ENCODE measurements around the gene LRP3. TPM values are rescaled to one million over a fixed set of nuclear protein-coding genes. Genes with fewer than 3 reads are reported as not detected.

LRP3 gene
- total RNA-seq, 1 experiment from 2014 or later, result 29.0 TPM

DNA sequence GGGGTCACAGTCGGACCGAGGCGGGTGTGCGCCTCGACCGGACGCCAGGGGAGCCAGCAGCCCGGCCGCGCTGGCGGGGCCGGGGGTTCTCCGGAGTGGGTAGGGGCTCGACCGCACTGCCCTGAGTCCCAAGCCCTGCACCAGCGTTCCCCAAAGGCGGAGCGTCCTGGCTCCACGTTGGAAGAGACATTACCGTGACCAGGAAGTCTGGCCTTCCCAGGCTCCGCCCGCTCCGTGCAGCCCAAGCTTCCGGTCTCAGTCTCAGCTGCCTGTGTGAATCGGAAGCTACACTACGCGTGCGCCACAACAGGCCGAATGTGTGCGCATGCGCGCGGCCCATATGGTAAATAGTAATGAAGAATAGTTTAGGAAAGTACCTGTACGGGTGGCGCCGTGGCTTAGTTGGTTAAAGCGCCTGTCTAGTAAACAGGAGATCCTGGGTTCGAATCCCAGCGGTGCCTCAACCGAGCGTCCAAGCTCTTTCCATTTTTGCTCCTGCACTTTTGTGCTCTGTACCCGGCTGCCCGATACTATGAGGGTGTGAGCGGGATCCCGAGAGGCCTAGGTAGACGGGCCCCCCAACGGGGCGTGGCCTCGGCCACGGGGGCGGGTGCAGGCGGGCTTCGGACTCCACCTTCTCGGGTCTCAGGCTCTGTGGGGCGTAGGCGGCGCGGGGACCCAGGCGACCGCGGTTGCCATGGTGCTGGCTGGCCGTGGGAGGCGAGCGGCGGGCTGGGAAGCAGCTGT is 17.3 kb upstream of the LRP3 start (continued):
- TF ChIP-seq CEBPB (IDR thresholded peaks at IDR 0.05; ENCODE audit: low read depth), result no peak
- peak; percentile 70; the same call in 1 of the 2 replicates for TF ChIP-seq ZFX (IDR thresholded peaks at IDR 0.05)
- TF ChIP-seq FOSL1 (IDR thresholded peaks at IDR 0.05; ENCODE audit: low read depth), result no peak
- no peak for TF ChIP-seq ZNF274 (IDR thresholded peaks at IDR 0.05; ENCODE audit: low read depth, low read length)
- TF ChIP-seq ELF1 (IDR thresholded peaks at IDR 0.05; ENCODE audit: borderline replicate concordance, low read depth), result peak; percentile 82

DNA sequence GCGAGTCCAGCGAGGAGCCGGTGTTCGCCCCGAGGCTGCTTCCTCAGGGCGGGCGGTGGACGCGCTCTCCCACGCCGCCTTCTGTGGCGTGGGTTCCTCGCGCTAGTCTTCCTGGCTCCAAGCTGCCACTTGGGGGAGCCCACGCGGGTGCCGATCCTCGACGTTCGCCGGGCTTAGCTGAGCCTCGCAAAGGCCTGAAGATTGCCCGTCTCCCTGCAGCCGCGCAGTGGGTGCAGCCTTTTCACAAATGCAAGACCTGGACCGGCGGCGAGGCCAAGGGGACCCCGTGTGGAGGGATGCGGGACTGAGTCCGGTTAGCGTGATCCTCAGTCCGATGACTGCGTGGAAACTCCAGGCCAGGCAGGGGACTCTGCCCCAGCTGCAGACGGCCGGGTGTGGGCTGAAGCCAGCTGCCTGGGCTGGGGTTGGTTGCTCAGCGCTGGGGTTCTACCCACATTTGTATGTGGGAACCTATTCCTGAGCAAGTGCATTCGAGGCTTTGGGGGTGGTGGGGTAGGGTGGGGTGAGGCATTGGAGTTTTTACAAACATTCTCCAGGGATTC is 16.6 kb upstream of the LRP3 start:
- Histone ChIP-seq H3K79me2 (ENCODE audit: insufficient read depth, low read length) (0 out of 2 replicates have a peak, but pooled peaks cover 3% of the 10 kb centered on the region), H3K36me3 (ENCODE audit: control insufficient read depth in 1 of 2, insufficient read depth in 2 of 2, low read length in 2 of 2) (no peaks in the 10 kb centered on the region), H3K9me3 (ENCODE audit: control insufficient read depth in 1 of 2, insufficient read depth in 1 of 2, low read depth in 1 of 2, low read length in 2 of 2) (no peaks in the 10 kb centered on the region), H3K4me3 (replicated peaks in 1 of 2; ENCODE audit: low read depth in 1 of 2, low read length in 2 of 2) (peak overlapping the region; percentile 42 to 54), H3K27ac (ENCODE audit: low read depth, low read length) (peak overlapping the region; percentile 73), H3K9me2 (ENCODE audit: insufficient read depth) (no peaks in the 10 kb centered on the region), H3K4me2 (ENCODE audit: low read length) (peak overlapping the region; percentile 89), H4K20me1 (ENCODE audit: insufficient read depth) (no peaks in the 10 kb centered on the region), H3K4me1 (ENCODE audit: control insufficient read depth in 1 of 2, insufficient read depth in 2 of 2, low read length in 2 of 2) (peaks cover 16 to 25% of the 10 kb centered on the region in 2 experiments), H2AFZ (ENCODE audit: low read depth, low read length, poor library complexity, severe bottlenecking) (peak overlapping the region; percentile 30), H3K27me3 (ENCODE audit: insufficient read depth, low read length) (no peaks in the 10 kb centered on the region), H3K9ac (ENCODE audit: low read length) (peak overlapping the region; percentile 40)
- intact Hi-C loops (cut with micrococcal nuclease), result loop anchor here (2.0 to 10.0 kb wide), 3 partner anchors 33 to 1177 kb away; partner anchors contain the start of genes CEP89 and FAAP24
- no peak for DNase-seq (ENCODE audit: low read depth, low spot score)
- ATAC-seq, result peak; percentile 34
- ChIA-PET RAD21 (ENCODE audit: low non-redundant PET in 1 of 2, low total read pairs in 2 of 2, uncharacterized antibody in 2 of 2, unreplicated experiment in 2 of 2) (no interaction called here), CTCF (interaction anchor here (1.0 to 1.2 kb wide), 5 partner anchors 10 to 53 kb away, joined by 3 to 5 read pairs (median 3); no protein-coding TSS in a partner anchor), POLR2A (interaction anchor here (1.0 to 1.2 kb wide), 3 partner anchors 10 to 196 kb away, joined by 3 to 5 read pairs (median 3); partner anchors contain the start of gene CEBPG)
- TF ChIP-seq, protein P1, sequence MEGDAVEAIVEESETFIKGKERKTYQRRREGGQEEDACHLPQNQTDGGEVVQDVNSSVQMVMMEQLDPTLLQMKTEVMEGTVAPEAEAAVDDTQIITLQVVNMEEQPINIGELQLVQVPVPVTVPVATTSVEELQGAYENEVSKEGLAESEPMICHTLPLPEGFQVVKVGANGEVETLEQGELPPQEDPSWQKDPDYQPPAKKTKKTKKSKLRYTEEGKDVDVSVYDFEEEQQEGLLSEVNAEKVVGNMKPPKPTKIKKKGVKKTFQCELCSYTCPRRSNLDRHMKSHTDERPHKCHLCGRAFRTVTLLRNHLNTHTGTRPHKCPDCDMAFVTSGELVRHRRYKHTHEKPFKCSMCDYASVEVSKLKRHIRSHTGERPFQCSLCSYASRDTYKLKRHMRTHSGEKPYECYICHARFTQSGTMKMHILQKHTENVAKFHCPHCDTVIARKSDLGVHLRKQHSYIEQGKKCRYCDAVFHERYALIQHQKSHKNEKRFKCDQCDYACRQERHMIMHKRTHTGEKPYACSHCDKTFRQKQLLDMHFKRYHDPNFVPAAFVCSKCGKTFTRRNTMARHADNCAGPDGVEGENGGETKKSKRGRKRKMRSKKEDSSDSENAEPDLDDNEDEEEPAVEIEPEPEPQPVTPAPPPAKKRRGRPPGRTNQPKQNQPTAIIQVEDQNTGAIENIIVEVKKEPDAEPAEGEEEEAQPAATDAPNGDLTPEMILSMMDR (IDR thresholded peaks at IDR 0.05 in 2 of 3, conservative IDR thresholded peaks at IDR 0.05 in 1 of 3; ENCODE audit: borderline replicate concordance in 1 of 3, insufficient read depth in 1 of 3, low read depth in 2 of 3, low read length in 2 of 3), result peak in 2 of 3 experiments; percentile 27 to 36; a peak in 3 of 6 replicates
- TF ChIP-seq, protein P2, sequence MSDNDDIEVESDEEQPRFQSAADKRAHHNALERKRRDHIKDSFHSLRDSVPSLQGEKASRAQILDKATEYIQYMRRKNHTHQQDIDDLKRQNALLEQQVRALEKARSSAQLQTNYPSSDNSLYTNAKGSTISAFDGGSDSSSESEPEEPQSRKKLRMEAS (IDR thresholded peaks at IDR 0.05), result peak; percentile 23; the same call in 1 of the 2 replicates
- no peak for TF ChIP-seq POLR2AphosphoS5 (IDR thresholded peaks at IDR 0.05; ENCODE audit: low read depth, low read length)
- TF ChIP-seq YY1 (IDR thresholded peaks at IDR 0.05; ENCODE audit: extremely low read depth, insufficient replicate concordance, low read depth, low read length), result no peak
- TF ChIP-seq RAD21 (IDR thresholded peaks at IDR 0.05; ENCODE audit: low read depth), result 0 out of 2 replicates have a peak, but pooled peaks have one; percentile 11
- BruUV-seq (replicated peaks), result no TSS peak

Measured in HCT116 (cell line).